ENCODE measurements around the gene RALGAPA2.

The RALGAPA2 gene

GRCh38 chr20:20712474-20713243, at the start of gene RALGAPA2:
RALGAPA2 (minus strand) TSS chr20:20712644; CDS start chr20:20712480, 164 bp downstream.
- no peaks in the 10 kb centered on the region for H3K9me3 ChIP-seq (ENCODE audit: control insufficient read depth, low read length)
- H3K27me3 ChIP-seq (ENCODE audit: control insufficient read depth, insufficient read depth, low read length), result no peaks in the 10 kb centered on the region
- peak within 1 kb of the TSS; percentile 77 for H3K9ac ChIP-seq (ENCODE audit: low read length)
- peak within 1 kb of the TSS; percentile 53 for H3K4me3 ChIP-seq (ENCODE audit: low read length)
- H3K36me3 ChIP-seq (ENCODE audit: control insufficient read depth, insufficient read depth, low read length), result no peaks in the 10 kb centered on the region
- peaks cover 7% of the 10 kb centered on the region for H3K4me1 ChIP-seq (ENCODE audit: control insufficient read depth, insufficient read depth, low read length)

- no peaks in the 10 kb centered on the region for H3K36me3 ChIP-seq (ENCODE audit: control insufficient read depth, insufficient read depth, low read length)
- no peak overlapping the region for H3K9ac ChIP-seq (ENCODE audit: low read length)
- peaks cover 18% of the 10 kb centered on the region for H3K4me1 ChIP-seq (ENCODE audit: control insufficient read depth, insufficient read depth, low read length)
- no peaks in the 10 kb centered on the region for H3K9me3 ChIP-seq (ENCODE audit: control insufficient read depth, low read length)
- H3K4me3 ChIP-seq (ENCODE audit: low read length), result no peak overlapping the region
- no peaks in the 10 kb centered on the region for H3K27me3 ChIP-seq (ENCODE audit: control insufficient read depth, insufficient read depth, low read length)
Observed at GRCh38 chr20:20761301-20761700, 48.9 kb upstream of the RALGAPA2 start.

- H3K9me3 ChIP-seq (ENCODE audit: control insufficient read depth, low read length), result no peaks in the 10 kb centered on the region
- no peak overlapping the region for H3K9ac ChIP-seq (ENCODE audit: low read length)
- H3K4me3 ChIP-seq (ENCODE audit: low read length), result no peak overlapping the region
- H3K4me1 ChIP-seq (ENCODE audit: control insufficient read depth, insufficient read depth, low read length), result peaks cover 18% of the 10 kb centered on the region
- H3K36me3 ChIP-seq (ENCODE audit: control insufficient read depth, insufficient read depth, low read length), result no peaks in the 10 kb centered on the region
- no peaks in the 10 kb centered on the region for H3K27me3 ChIP-seq (ENCODE audit: control insufficient read depth, insufficient read depth, low read length)
Observed at GRCh38 chr20:20759132-20759531, 46.7 kb upstream of the RALGAPA2 start.

GRCh38 chr20:20755674-20756319, 43.4 kb upstream of the RALGAPA2 start:
- no peaks in the 10 kb centered on the region for H3K36me3 ChIP-seq (ENCODE audit: control insufficient read depth, insufficient read depth, low read length)
- peaks cover 18% of the 10 kb centered on the region for H3K4me1 ChIP-seq (ENCODE audit: control insufficient read depth, insufficient read depth, low read length)
- no peaks in the 10 kb centered on the region for H3K27me3 ChIP-seq (ENCODE audit: control insufficient read depth, insufficient read depth, low read length)
- H3K4me3 ChIP-seq (ENCODE audit: low read length), result no peak overlapping the region
- H3K9ac ChIP-seq (ENCODE audit: low read length), result no peak overlapping the region
- H3K9me3 ChIP-seq (ENCODE audit: control insufficient read depth, low read length), result no peaks in the 10 kb centered on the region

GRCh38 chr20:20755231-20755630, 42.8 kb upstream of the RALGAPA2 start:
- Histone ChIP-seq H3K36me3 (ENCODE audit: control insufficient read depth, insufficient read depth, low read length) (no peaks in the 10 kb centered on the region), H3K4me1 (ENCODE audit: control insufficient read depth, insufficient read depth, low read length) (peaks cover 18% of the 10 kb centered on the region), H3K27me3 (ENCODE audit: control insufficient read depth, insufficient read depth, low read length) (no peaks in the 10 kb centered on the region), H3K9me3 (ENCODE audit: control insufficient read depth, low read length) (no peaks in the 10 kb centered on the region), H3K9ac (ENCODE audit: low read length) (no peak overlapping the region), H3K4me3 (ENCODE audit: low read length) (no peak overlapping the region)

GRCh38 chr20:20754714-20755113, 42.3 kb upstream of the RALGAPA2 start:
- H3K4me1 ChIP-seq (ENCODE audit: control insufficient read depth, insufficient read depth, low read length), result peaks cover 18% of the 10 kb centered on the region
- no peak overlapping the region for H3K4me3 ChIP-seq (ENCODE audit: low read length)
- no peaks in the 10 kb centered on the region for H3K36me3 ChIP-seq (ENCODE audit: control insufficient read depth, insufficient read depth, low read length)
- H3K9ac ChIP-seq (ENCODE audit: low read length), result no peak overlapping the region
- H3K27me3 ChIP-seq (ENCODE audit: control insufficient read depth, insufficient read depth, low read length), result no peaks in the 10 kb centered on the region
- H3K9me3 ChIP-seq (ENCODE audit: control insufficient read depth, low read length), result no peaks in the 10 kb centered on the region

GRCh38 chr20:20752712-20753111, 40.3 kb upstream of the RALGAPA2 start:
- Histone ChIP-seq H3K4me1 (ENCODE audit: control insufficient read depth, insufficient read depth, low read length) (no peaks in the 10 kb centered on the region), H3K36me3 (ENCODE audit: control insufficient read depth, insufficient read depth, low read length) (no peaks in the 10 kb centered on the region), H3K27me3 (ENCODE audit: control insufficient read depth, insufficient read depth, low read length) (no peaks in the 10 kb centered on the region), H3K9ac (ENCODE audit: low read length) (no peak overlapping the region), H3K9me3 (ENCODE audit: control insufficient read depth, low read length) (no peaks in the 10 kb centered on the region), H3K4me3 (ENCODE audit: low read length) (no peak overlapping the region)

GRCh38 chr20:20747298-20747697, 34.9 kb upstream of the RALGAPA2 start:
- peaks cover 17% of the 10 kb centered on the region for H3K4me1 ChIP-seq (ENCODE audit: control insufficient read depth, insufficient read depth, low read length)
- H3K9ac ChIP-seq (ENCODE audit: low read length), result no peak overlapping the region
- H3K9me3 ChIP-seq (ENCODE audit: control insufficient read depth, low read length), result no peaks in the 10 kb centered on the region
- H3K36me3 ChIP-seq (ENCODE audit: control insufficient read depth, insufficient read depth, low read length), result no peaks in the 10 kb centered on the region
- no peaks in the 10 kb centered on the region for H3K27me3 ChIP-seq (ENCODE audit: control insufficient read depth, insufficient read depth, low read length)
- no peak overlapping the region for H3K4me3 ChIP-seq (ENCODE audit: low read length)

- no peaks in the 10 kb centered on the region for H3K27me3 ChIP-seq (ENCODE audit: control insufficient read depth, insufficient read depth, low read length)
- H3K9ac ChIP-seq (ENCODE audit: low read length), result peak overlapping the region; percentile 6
- H3K4me1 ChIP-seq (ENCODE audit: control insufficient read depth, insufficient read depth, low read length), result peaks cover 25% of the 10 kb centered on the region
- no peak overlapping the region for H3K4me3 ChIP-seq (ENCODE audit: low read length)
- no peaks in the 10 kb centered on the region for H3K36me3 ChIP-seq (ENCODE audit: control insufficient read depth, insufficient read depth, low read length)
- H3K9me3 ChIP-seq (ENCODE audit: control insufficient read depth, low read length), result no peaks in the 10 kb centered on the region
Observed at GRCh38 chr20:20744170-20744725, 31.8 kb upstream of the RALGAPA2 start.

GRCh38 chr20:20743511-20744169, 31.2 kb upstream of the RALGAPA2 start:
- H3K9me3 ChIP-seq (ENCODE audit: control insufficient read depth, low read length), result no peaks in the 10 kb centered on the region
- no peaks in the 10 kb centered on the region for H3K27me3 ChIP-seq (ENCODE audit: control insufficient read depth, insufficient read depth, low read length)
- no peaks in the 10 kb centered on the region for H3K36me3 ChIP-seq (ENCODE audit: control insufficient read depth, insufficient read depth, low read length)
- H3K4me3 ChIP-seq (ENCODE audit: low read length), result no peak overlapping the region
- H3K9ac ChIP-seq (ENCODE audit: low read length), result peak overlapping the region; percentile 6
- H3K4me1 ChIP-seq (ENCODE audit: control insufficient read depth, insufficient read depth, low read length), result peaks cover 25% of the 10 kb centered on the region

- Histone ChIP-seq H3K27me3 (ENCODE audit: control insufficient read depth, insufficient read depth, low read length) (no peaks in the 10 kb centered on the region), H3K36me3 (ENCODE audit: control insufficient read depth, insufficient read depth, low read length) (no peaks in the 10 kb centered on the region), H3K9ac (ENCODE audit: low read length) (no peak overlapping the region), H3K9me3 (ENCODE audit: control insufficient read depth, low read length) (no peaks in the 10 kb centered on the region), H3K4me3 (ENCODE audit: low read length) (no peak overlapping the region), H3K4me1 (ENCODE audit: control insufficient read depth, insufficient read depth, low read length) (peaks cover 25% of the 10 kb centered on the region)
Observed at GRCh38 chr20:20741087-20742045, 28.9 kb upstream of the RALGAPA2 start.

Data from mucosa of stomach (tissue), 1 donor.